GM20000 (cell line): ENCODE measurements around the gene KITLG.

ENCODE experiments used
- DNase-seq: peaks from one replicate; pipeline ENCODE4 v3.0.0; 2012; ENCODE audit warnings: low spot score
- TF ChIP-seq, protein P1 (sequence below): IDR thresholded peaks from 2 replicates; pipeline ENCODE4 v1.5.1; 2012; ENCODE audit warnings: mild to moderate bottlenecking, control low read depth; ENCODE audit errors: extremely low read depth, missing control alignments

KITLG gene

GRCh38 chr12:88576866-88577265 lies 3.4 kb downstream of the KITLG start:
- TF ChIP-seq, protein P1, sequence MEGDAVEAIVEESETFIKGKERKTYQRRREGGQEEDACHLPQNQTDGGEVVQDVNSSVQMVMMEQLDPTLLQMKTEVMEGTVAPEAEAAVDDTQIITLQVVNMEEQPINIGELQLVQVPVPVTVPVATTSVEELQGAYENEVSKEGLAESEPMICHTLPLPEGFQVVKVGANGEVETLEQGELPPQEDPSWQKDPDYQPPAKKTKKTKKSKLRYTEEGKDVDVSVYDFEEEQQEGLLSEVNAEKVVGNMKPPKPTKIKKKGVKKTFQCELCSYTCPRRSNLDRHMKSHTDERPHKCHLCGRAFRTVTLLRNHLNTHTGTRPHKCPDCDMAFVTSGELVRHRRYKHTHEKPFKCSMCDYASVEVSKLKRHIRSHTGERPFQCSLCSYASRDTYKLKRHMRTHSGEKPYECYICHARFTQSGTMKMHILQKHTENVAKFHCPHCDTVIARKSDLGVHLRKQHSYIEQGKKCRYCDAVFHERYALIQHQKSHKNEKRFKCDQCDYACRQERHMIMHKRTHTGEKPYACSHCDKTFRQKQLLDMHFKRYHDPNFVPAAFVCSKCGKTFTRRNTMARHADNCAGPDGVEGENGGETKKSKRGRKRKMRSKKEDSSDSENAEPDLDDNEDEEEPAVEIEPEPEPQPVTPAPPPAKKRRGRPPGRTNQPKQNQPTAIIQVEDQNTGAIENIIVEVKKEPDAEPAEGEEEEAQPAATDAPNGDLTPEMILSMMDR = no peak
- no peak for DNase-seq

DNA sequence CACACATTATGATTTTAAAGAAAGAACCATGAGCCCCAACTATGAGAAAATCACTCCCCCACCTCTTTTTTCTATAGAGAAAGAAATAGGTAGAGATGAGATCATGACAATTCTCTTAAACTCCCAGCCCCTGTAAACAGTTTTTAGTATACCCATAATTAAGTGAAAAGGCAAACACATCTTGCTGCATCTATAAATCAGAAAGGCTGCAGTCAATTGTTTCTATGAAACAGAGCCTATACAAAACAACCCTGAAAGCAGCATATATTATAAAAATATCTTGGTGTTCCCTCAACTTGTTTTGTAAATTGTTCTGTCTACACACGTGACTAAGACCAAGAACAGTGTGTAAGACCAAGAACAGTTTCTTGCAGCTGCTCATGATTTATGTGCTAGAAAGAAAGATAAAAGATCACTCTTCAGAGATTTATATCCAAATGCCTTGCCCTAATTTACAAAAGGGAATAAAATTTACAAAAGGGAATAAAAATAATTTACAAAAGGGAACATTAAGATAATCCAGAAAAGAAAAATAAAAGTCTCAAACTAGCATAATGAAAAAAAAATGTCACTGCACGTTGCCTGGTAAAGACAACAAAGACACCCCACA lies 4.8 kb downstream of the KITLG start:
- no peak for DNase-seq
- TF ChIP-seq, protein P1 = no peak

GRCh38 chr12:88574278-88574677 lies 6.0 kb downstream of the KITLG start:
- no peak for DNase-seq
- TF ChIP-seq, protein P1 = no peak

- no peak for DNase-seq
Measured at GRCh38 chr12:88573583-88573982, 6.7 kb downstream of the KITLG start.

GRCh38 chr12:88572781-88573549 lies 7.3 kb downstream of the KITLG start:
- TF ChIP-seq, protein P1 = no peak
- no peak for DNase-seq

More at GRCh38 chr12:88573583-88573982, 6.7 kb downstream of the KITLG start:
- TF ChIP-seq, protein P1 = no peak

- DNase-seq = no peak
- TF ChIP-seq, protein P1 = no peak
Measured at GRCh38 chr12:88571543-88571942, 8.7 kb downstream of the KITLG start.

GRCh38 chr12:88570103-88570502 lies 10.2 kb downstream of the KITLG start:
- TF ChIP-seq, protein P1 = no peak
- DNase-seq = no peak
